ENCODE results near the gene DGKB. TPM values are rescaled to one million over a fixed set of nuclear protein-coding genes. Genes with fewer than 3 reads are reported as not detected.

The DGKB gene
- polyA plus RNA-seq, 1 of the 3 experiments (the other 2 are of a cell fraction): 2.1 TPM

DNA sequence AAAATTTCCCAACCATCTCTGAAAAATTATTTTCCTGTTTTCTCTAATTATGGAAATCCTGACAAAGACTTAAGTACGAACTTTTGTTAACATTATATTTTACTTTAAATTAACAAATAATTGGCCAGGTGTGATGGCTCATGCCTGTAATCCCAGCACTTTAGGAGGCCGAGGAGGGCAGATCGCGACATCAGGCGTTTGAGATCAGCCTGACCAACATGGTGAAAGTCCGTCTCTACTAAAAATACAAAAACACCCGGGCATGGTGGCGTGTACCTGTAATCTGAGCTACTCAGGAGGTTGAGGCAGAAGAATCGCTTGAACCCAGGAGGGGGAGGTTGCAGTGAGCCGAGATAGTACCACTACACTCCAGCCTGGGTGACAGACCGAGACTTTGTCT lies 32.2 kb downstream of the DGKB start:
- Histone ChIP-seq H3K4me1 (ENCODE audit: control insufficient read depth in 1 of 2, insufficient read depth in 2 of 2, low read depth in 1 of 2, low read length in 1 of 2) (no peaks in the 10 kb centered on the region; a peak in 1 of 4 replicates), H4K20me1 (ENCODE audit: insufficient read depth) (no peaks in the 10 kb centered on the region), H3K27me3 (ENCODE audit: insufficient read depth) (no peaks in the 10 kb centered on the region), H3F3A (replicated peaks; ENCODE audit: insufficient read depth) (no peaks in the 10 kb centered on the region), H3K4me3 (ENCODE audit: low read depth in 2 of 2, low read length in 1 of 2) (no peak overlapping the region), H3K36me3 (replicated peaks in 1 of 2; ENCODE audit: control insufficient read depth in 1 of 2, insufficient read depth in 2 of 2, low read length in 1 of 2) (no peaks in the 10 kb centered on the region), H2AFZ (ENCODE audit: low read depth) (no peak overlapping the region), H3K9me3 (0 out of 2 replicates have a peak, but pooled peaks cover 10% of the 10 kb centered on the region), H3K4me2 (no peak overlapping the region), H3K27ac (ENCODE audit: low read depth in 2 of 2, low read length in 1 of 2) (no peak overlapping the region), H3K9me2 (no peaks in the 10 kb centered on the region), H3K9ac (no peak overlapping the region), H3K79me2 (ENCODE audit: insufficient read depth) (no peaks in the 10 kb centered on the region)
- no peak for TF ChIP-seq SMC3 (IDR thresholded peaks at IDR 0.05; ENCODE audit: low read depth, low read length)
- TF ChIP-seq EZH2phosphoT487 (IDR thresholded peaks at IDR 0.05; ENCODE audit: borderline replicate concordance, low read depth): no peak
- TF ChIP-seq RCOR1 (IDR thresholded peaks at IDR 0.05; ENCODE audit: low read length): no peak
- no peak for TF ChIP-seq RXRA (IDR thresholded peaks at IDR 0.05; ENCODE audit: borderline replicate concordance, low read depth)
- TF ChIP-seq, protein P1, sequence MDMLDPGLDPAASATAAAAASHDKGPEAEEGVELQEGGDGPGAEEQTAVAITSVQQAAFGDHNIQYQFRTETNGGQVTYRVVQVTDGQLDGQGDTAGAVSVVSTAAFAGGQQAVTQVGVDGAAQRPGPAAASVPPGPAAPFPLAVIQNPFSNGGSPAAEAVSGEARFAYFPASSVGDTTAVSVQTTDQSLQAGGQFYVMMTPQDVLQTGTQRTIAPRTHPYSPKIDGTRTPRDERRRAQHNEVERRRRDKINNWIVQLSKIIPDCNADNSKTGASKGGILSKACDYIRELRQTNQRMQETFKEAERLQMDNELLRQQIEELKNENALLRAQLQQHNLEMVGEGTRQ (IDR thresholded peaks at IDR 0.05; ENCODE audit: borderline replicate concordance, low read depth, low read length): no peak
- no peak for TF ChIP-seq TCF12 (IDR thresholded peaks at IDR 0.05)
- TF ChIP-seq RFX5 (IDR thresholded peaks at IDR 0.05; ENCODE audit: low read length): no peak
- no peak for TF ChIP-seq TAF1 (IDR thresholded peaks at IDR 0.05; ENCODE audit: borderline replicate concordance, low read depth, low read length)
- no peak for TF ChIP-seq FOXJ3 (CRISPR knock-in tag; IDR thresholded peaks at IDR 0.05)
- TF ChIP-seq USF1 (IDR thresholded peaks at IDR 0.05; ENCODE audit: borderline replicate concordance, low read depth): no peak
- TF ChIP-seq MAX (IDR thresholded peaks at IDR 0.05; ENCODE audit: low read depth): no peak
- no peak for TF ChIP-seq ZBTB33 (IDR thresholded peaks at IDR 0.05; ENCODE audit: borderline replicate concordance, low read depth)
- ChIA-PET CTCF (no interaction called here), POLR2A (no interaction called here)
- WGBS (ENCODE audit: low lambda C conversion rate): 93% methylated on average over 11 of the region's 11 CpGs
- DNase-seq: no peak

DNA sequence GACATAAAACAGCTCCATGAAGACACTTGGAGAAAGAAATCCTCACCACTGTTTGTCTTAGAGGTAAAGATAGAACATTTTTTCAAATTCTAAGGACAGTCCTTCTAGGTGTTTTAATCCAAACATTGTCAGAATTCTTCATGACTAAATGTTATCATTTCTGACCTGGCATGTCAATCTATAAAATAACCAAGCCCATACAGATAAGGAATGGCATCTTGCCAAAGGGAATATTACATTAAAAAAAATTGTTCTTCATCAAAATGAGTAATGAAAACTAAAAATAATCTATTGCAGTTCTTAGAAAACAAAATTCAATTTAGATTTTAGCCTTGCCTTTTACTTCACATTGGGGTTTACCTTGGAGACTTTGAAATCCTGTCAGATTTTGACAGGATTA lies 33.6 kb downstream of the DGKB start:
- Histone ChIP-seq H3F3A (replicated peaks; ENCODE audit: insufficient read depth) (no peaks in the 10 kb centered on the region), H2AFZ (ENCODE audit: low read depth) (no peak overlapping the region), H4K20me1 (ENCODE audit: insufficient read depth) (no peaks in the 10 kb centered on the region), H3K79me2 (ENCODE audit: insufficient read depth) (no peaks in the 10 kb centered on the region), H3K27ac (ENCODE audit: low read depth in 2 of 2, low read length in 1 of 2) (no peak overlapping the region), H3K27me3 (ENCODE audit: insufficient read depth) (no peaks in the 10 kb centered on the region), H3K4me2 (no peak overlapping the region), H3K4me3 (ENCODE audit: low read depth in 2 of 2, low read length in 1 of 2) (no peak overlapping the region), H3K9ac (no peak overlapping the region), H3K9me3 (0 out of 2 replicates have a peak, but pooled peaks cover 10% of the 10 kb centered on the region), H3K36me3 (replicated peaks in 1 of 2; ENCODE audit: control insufficient read depth in 1 of 2, insufficient read depth in 2 of 2, low read length in 1 of 2) (no peaks in the 10 kb centered on the region), H3K9me2 (no peaks in the 10 kb centered on the region), H3K4me1 (ENCODE audit: control insufficient read depth in 1 of 2, insufficient read depth in 2 of 2, low read depth in 1 of 2, low read length in 1 of 2) (no peaks in the 10 kb centered on the region; a peak in 1 of 4 replicates)
- no peak for TF ChIP-seq RFX5 (IDR thresholded peaks at IDR 0.05; ENCODE audit: low read length)
- no peak for TF ChIP-seq TCF12 (IDR thresholded peaks at IDR 0.05)
- no peak for TF ChIP-seq MXI1 (IDR thresholded peaks at IDR 0.05; ENCODE audit: low read depth, low read length)
- no peak for TF ChIP-seq GATA2 (CRISPR knock-in tag; IDR thresholded peaks at IDR 0.05)
- TF ChIP-seq SMC3 (IDR thresholded peaks at IDR 0.05; ENCODE audit: low read depth, low read length): no peak
- TF ChIP-seq YY1 (IDR thresholded peaks at IDR 0.05; ENCODE audit: low read depth): no peak
- TF ChIP-seq RCOR1 (IDR thresholded peaks at IDR 0.05; ENCODE audit: low read length): no peak
- no peak for TF ChIP-seq CHD2 (IDR thresholded peaks at IDR 0.05; ENCODE audit: low read length, partially characterized antibody)
- POLR2A ChIA-PET: no interaction called here
- CTCF ChIA-PET: interaction anchor here (1.2 kb wide), 1 partner anchor 11 kb away, joined by 4 read pairs; no protein-coding TSS in a partner anchor
- DNase-seq: no peak

All from SK-N-SH (cell line).